Transverse colon (tissue), 4 donors: ENCODE measurements around the gene LMO7.

Source experiments
- CTCF ChIP-seq, 5 experiments: fragments of 200-600 bp in 3 of 5; fragments of 450-650 bp in 2 of 5; sonication (generic) in 3 of 5; IDR thresholded peaks; 1 replicate in 2 of 5; 2 replicates in 3 of 5; pipeline ENCODE4 v1.5.1; 2016 to 2017; ENCODE audit warnings: antibody characterized with exemption in 5 of 5, inconsistent platforms in 3 of 5, mild to moderate bottlenecking in 2 of 5, moderate library complexity in 1 of 5
- POLR2AphosphoS5 ChIP-seq, 3 donors: sonication (generic); formaldehyde crosslinking; IDR thresholded peaks; one replicate each; pipeline ENCODE4 v1.6.1; 2016; ENCODE audit warnings: antibody characterized with exemption in 3 of 3

GRCh38 chr13:75760131-75761021, 124.2 kb downstream of the LMO7 start:
- TF ChIP-seq CTCF (IDR thresholded peaks at IDR 0.05) (peak in 4 of 5 experiments; percentile 11 to 70 (median 36)), POLR2AphosphoS5 (IDR thresholded peaks at IDR 0.05) (peak; percentile 72 to 91 (median 83))
